PC-3 (cell line): Measurements from ENCODE around the gene SNTA1.

Experiments used
- EZH2phosphoT487 ChIP-seq: fragments of 300-600 bp; sonication (generic); IDR thresholded peaks from 2 replicates; pipeline ENCODE4 v1.6.1; 2018; ENCODE audit warnings: mild to moderate bottlenecking, antibody characterized with exemption, low read length, borderline replicate concordance
- TF ChIP-seq, protein P1 (sequence below): fragments of 300-600 bp; sonication (generic); conservative IDR thresholded peaks from 2 replicates; pipeline ENCODE4 v1.5.1; 2017; ENCODE audit warnings: antibody characterized with exemption, low read depth, mild to moderate bottlenecking, low read length

- TF ChIP-seq EZH2phosphoT487: no peak
- TF ChIP-seq, protein P1, sequence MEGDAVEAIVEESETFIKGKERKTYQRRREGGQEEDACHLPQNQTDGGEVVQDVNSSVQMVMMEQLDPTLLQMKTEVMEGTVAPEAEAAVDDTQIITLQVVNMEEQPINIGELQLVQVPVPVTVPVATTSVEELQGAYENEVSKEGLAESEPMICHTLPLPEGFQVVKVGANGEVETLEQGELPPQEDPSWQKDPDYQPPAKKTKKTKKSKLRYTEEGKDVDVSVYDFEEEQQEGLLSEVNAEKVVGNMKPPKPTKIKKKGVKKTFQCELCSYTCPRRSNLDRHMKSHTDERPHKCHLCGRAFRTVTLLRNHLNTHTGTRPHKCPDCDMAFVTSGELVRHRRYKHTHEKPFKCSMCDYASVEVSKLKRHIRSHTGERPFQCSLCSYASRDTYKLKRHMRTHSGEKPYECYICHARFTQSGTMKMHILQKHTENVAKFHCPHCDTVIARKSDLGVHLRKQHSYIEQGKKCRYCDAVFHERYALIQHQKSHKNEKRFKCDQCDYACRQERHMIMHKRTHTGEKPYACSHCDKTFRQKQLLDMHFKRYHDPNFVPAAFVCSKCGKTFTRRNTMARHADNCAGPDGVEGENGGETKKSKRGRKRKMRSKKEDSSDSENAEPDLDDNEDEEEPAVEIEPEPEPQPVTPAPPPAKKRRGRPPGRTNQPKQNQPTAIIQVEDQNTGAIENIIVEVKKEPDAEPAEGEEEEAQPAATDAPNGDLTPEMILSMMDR: no peak
These were observed 39.0 kb upstream of the SNTA1 start for GRCh38 chr20:33482581-33482980.
